SK-N-SH treated with all-trans-retinoic acid at 6 μM for 48 hours (cell line): Measurements from ENCODE around the gene DDX54.

Experiments
- ATAC-seq: fragments of 200-7000 bp; cut with Tn5 transposase; 3 replicates; pipeline ENCODE4 v1.9.1; 2020; ENCODE audit warnings: mild to moderate bottlenecking, moderate library complexity
- ARNTL ChIP-seq: fragments of 450-650 bp; formaldehyde crosslinking; IDR thresholded peaks from 2 replicates; pipeline ENCODE4 v1.5.0; 2020; ENCODE audit warnings: low read depth, mild to moderate bottlenecking, moderate library complexity, borderline replicate concordance
- BACH2 ChIP-seq: fragments of 250-450 bp; sonication (Bioruptor Pico); IDR thresholded peaks from 2 replicates; pipeline ENCODE4 v1.9.0; 2021; ENCODE audit warnings: mild to moderate bottlenecking, borderline replicate concordance
- CSDC2 ChIP-seq: fragments of 250-450 bp; sonication (Bioruptor Pico); IDR thresholded peaks from 2 replicates; pipeline ENCODE4 v1.5.0; 2020; ENCODE audit warnings: mild to moderate bottlenecking, moderate library complexity
- CSRNP3 ChIP-seq: fragments of 250-450 bp; sonication (Bioruptor Pico); IDR thresholded peaks from 2 replicates; pipeline ENCODE4 v1.5.1; 2021; ENCODE audit warnings: mild to moderate bottlenecking, moderate library complexity
- ESRRG ChIP-seq: fragments of 250-450 bp; sonication (Bioruptor Pico); IDR thresholded peaks from 2 replicates; pipeline ENCODE4 v1.6.1; 2021; ENCODE audit warnings: mild to moderate bottlenecking
- GLIS3 ChIP-seq: fragments of 250-450 bp; sonication (Bioruptor Pico); IDR thresholded peaks from 2 replicates; pipeline ENCODE4 v1.5.0; 2020; ENCODE audit warnings: mild to moderate bottlenecking, moderate library complexity
- ISL1 ChIP-seq: fragments of 250-450 bp; sonication (Bioruptor Pico); IDR thresholded peaks from 2 replicates; pipeline ENCODE4 v2.1.2; 2022; ENCODE audit warnings: mild to moderate bottlenecking, moderate library complexity
- OSR1 ChIP-seq: fragments of 250-450 bp; sonication (Bioruptor Pico); IDR thresholded peaks from 2 replicates; pipeline ENCODE4 v1.8.0; 2022; ENCODE audit warnings: moderate library complexity, mild to moderate bottlenecking, inconsistent platforms
- POU6F1 ChIP-seq: fragments of 250-450 bp; sonication (Bioruptor Pico); IDR thresholded peaks from 2 replicates; pipeline ENCODE4 v1.8.0; 2021; ENCODE audit warnings: low read depth, mild to moderate bottlenecking, moderate library complexity, borderline replicate concordance
- PPARA ChIP-seq: fragments of 250-450 bp; sonication (Bioruptor Pico); IDR thresholded peaks from 2 replicates; pipeline ENCODE4 v1.5.0; 2020; ENCODE audit warnings: mild to moderate bottlenecking, borderline replicate concordance
- RARB ChIP-seq: fragments of 250-450 bp; sonication (Bioruptor Pico); IDR thresholded peaks from 2 replicates; pipeline ENCODE4 v1.8.0; 2021; ENCODE audit warnings: mild to moderate bottlenecking, moderate library complexity
- SNAI2 ChIP-seq: fragments of 250-450 bp; sonication (Bioruptor Pico); IDR thresholded peaks from 2 replicates; pipeline ENCODE4 v1.5.0; 2020; ENCODE audit warnings: mild to moderate bottlenecking, moderate library complexity
- TCF4 ChIP-seq: fragments of 250-450 bp; sonication (Bioruptor Pico); IDR thresholded peaks from 2 replicates; pipeline ENCODE4 v1.8.0; 2021; ENCODE audit warnings: mild to moderate bottlenecking, moderate library complexity, borderline replicate concordance
- TOX ChIP-seq: fragments of 250-450 bp; sonication (Bioruptor Pico); IDR thresholded peaks from 2 replicates; pipeline ENCODE4 v1.8.0; 2021; ENCODE audit warnings: mild to moderate bottlenecking, moderate library complexity, borderline replicate concordance
- ZFP3 ChIP-seq: fragments of 250-450 bp; sonication (Bioruptor Pico); IDR thresholded peaks from 2 replicates; pipeline ENCODE4 v1.5.0; 2020; ENCODE audit warnings: mild to moderate bottlenecking, moderate library complexity
- ZFP30 ChIP-seq: fragments of 450-650 bp; formaldehyde crosslinking; IDR thresholded peaks from 2 replicates; pipeline ENCODE4 v1.5.0; 2022; ENCODE audit warnings: mild to moderate bottlenecking, moderate library complexity
- ZNF565 ChIP-seq: fragments of 450-650 bp; formaldehyde crosslinking; conservative IDR thresholded peaks from 2 replicates; pipeline ENCODE4 v1.5.0; 2020; ENCODE audit warnings: low read depth, mild to moderate bottlenecking, moderate library complexity
- ZNF70 ChIP-seq: fragments of 450-650 bp; formaldehyde crosslinking; IDR thresholded peaks from 2 replicates; pipeline ENCODE4 v1.5.0; 2020; ENCODE audit warnings: mild to moderate bottlenecking, moderate library complexity
- ZNF8 ChIP-seq: fragments of 450-650 bp; formaldehyde crosslinking; IDR thresholded peaks from 2 replicates; pipeline ENCODE4 v1.5.0; 2020; ENCODE audit warnings: mild to moderate bottlenecking, moderate library complexity
- TF ChIP-seq, protein P1 (sequence below): fragments of 250-450 bp; sonication (Bioruptor Pico); IDR thresholded peaks from 2 replicates; pipeline ENCODE4 v1.5.0; 2020; ENCODE audit warnings: mild to moderate bottlenecking, moderate library complexity
- TF ChIP-seq, protein P2 (sequence below): fragments of 250-450 bp; sonication (Bioruptor Pico); IDR thresholded peaks from 2 replicates; pipeline ENCODE4 v1.8.0; 2020; ENCODE audit warnings: mild to moderate bottlenecking, moderate library complexity, borderline replicate concordance
- TF ChIP-seq, protein P3 (sequence below): fragments of 250-450 bp; sonication (Bioruptor Pico); IDR thresholded peaks from 2 replicates; pipeline ENCODE4 v1.5.1; 2020; ENCODE audit warnings: low read depth, mild to moderate bottlenecking, moderate library complexity

The DDX54 gene

DNA sequence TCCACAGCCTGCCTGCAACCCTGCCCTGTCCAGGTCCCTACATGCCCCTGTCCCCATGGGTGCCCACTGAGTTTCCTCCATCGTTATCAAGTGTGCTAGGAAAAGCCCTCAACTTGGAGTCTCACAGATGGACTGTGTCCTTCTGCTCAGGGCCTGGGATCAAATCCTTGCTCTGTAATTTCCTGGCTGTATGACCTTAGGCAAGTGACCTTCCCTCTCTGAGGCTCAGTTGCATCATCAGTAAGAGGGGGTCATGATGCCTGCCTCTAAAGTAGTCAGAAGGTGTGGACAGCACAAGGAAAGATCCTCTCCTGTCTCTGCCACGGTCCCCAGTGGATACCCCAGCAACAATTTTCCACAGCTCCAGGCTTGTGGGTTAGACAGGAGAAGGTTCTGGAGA is 71.9 kb downstream of the DDX54 start:
- TF ChIP-seq ESRRG (CRISPR knock-in tag) = no peak
- no peak for TF ChIP-seq PPARA (CRISPR knock-in tag)
- no peak for TF ChIP-seq ZFP3 (CRISPR knock-in tag)
- no peak for TF ChIP-seq POU6F1
- ATAC-seq = no peak

- no peak for TF ChIP-seq SNAI2
- no peak for TF ChIP-seq ZNF565 (CRISPR knock-in tag)
- TF ChIP-seq ARNTL (CRISPR knock-in tag) = no peak
- TF ChIP-seq, protein P1, sequence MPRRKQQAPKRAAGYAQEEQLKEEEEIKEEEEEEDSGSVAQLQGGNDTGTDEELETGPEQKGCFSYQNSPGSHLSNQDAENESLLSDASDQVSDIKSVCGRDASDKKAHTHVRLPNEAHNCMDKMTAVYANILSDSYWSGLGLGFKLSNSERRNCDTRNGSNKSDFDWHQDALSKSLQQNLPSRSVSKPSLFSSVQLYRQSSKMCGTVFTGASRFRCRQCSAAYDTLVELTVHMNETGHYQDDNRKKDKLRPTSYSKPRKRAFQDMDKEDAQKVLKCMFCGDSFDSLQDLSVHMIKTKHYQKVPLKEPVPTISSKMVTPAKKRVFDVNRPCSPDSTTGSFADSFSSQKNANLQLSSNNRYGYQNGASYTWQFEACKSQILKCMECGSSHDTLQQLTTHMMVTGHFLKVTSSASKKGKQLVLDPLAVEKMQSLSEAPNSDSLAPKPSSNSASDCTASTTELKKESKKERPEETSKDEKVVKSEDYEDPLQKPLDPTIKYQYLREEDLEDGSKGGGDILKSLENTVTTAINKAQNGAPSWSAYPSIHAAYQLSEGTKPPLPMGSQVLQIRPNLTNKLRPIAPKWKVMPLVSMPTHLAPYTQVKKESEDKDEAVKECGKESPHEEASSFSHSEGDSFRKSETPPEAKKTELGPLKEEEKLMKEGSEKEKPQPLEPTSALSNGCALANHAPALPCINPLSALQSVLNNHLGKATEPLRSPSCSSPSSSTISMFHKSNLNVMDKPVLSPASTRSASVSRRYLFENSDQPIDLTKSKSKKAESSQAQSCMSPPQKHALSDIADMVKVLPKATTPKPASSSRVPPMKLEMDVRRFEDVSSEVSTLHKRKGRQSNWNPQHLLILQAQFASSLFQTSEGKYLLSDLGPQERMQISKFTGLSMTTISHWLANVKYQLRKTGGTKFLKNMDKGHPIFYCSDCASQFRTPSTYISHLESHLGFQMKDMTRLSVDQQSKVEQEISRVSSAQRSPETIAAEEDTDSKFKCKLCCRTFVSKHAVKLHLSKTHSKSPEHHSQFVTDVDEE = no peak
- TF ChIP-seq POU6F1 = no peak
- TF ChIP-seq TCF4 = no peak
- no peak for TF ChIP-seq OSR1 (CRISPR knock-in tag)
- TF ChIP-seq, protein P2, sequence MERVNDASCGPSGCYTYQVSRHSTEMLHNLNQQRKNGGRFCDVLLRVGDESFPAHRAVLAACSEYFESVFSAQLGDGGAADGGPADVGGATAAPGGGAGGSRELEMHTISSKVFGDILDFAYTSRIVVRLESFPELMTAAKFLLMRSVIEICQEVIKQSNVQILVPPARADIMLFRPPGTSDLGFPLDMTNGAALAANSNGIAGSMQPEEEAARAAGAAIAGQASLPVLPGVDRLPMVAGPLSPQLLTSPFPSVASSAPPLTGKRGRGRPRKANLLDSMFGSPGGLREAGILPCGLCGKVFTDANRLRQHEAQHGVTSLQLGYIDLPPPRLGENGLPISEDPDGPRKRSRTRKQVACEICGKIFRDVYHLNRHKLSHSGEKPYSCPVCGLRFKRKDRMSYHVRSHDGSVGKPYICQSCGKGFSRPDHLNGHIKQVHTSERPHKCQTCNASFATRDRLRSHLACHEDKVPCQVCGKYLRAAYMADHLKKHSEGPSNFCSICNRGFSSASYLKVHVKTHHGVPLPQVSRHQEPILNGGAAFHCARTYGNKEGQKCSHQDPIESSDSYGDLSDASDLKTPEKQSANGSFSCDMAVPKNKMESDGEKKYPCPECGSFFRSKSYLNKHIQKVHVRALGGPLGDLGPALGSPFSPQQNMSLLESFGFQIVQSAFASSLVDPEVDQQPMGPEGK (CRISPR knock-in tag) = no peak
- TF ChIP-seq GLIS3 (CRISPR knock-in tag) = no peak
- TF ChIP-seq CSDC2 (CRISPR knock-in tag) = no peak
- no peak for TF ChIP-seq ZNF8 (CRISPR knock-in tag)
- TF ChIP-seq BACH2 (CRISPR knock-in tag) = no peak
- no peak for TF ChIP-seq ZFP3 (CRISPR knock-in tag)
- TF ChIP-seq CSRNP3 (CRISPR knock-in tag) = no peak
- TF ChIP-seq PPARA (CRISPR knock-in tag) = no peak
- TF ChIP-seq ISL1 = no peak
- TF ChIP-seq ZFP30 (CRISPR knock-in tag) = no peak
- no peak for TF ChIP-seq RARB (CRISPR knock-in tag)
- TF ChIP-seq TOX (CRISPR knock-in tag) = no peak
- TF ChIP-seq, all 23 proteins: peak for 0
- ATAC-seq = no peak
Measured at GRCh38 chr12:113112043-113112899, 73.0 kb downstream of the DDX54 start.

DNA sequence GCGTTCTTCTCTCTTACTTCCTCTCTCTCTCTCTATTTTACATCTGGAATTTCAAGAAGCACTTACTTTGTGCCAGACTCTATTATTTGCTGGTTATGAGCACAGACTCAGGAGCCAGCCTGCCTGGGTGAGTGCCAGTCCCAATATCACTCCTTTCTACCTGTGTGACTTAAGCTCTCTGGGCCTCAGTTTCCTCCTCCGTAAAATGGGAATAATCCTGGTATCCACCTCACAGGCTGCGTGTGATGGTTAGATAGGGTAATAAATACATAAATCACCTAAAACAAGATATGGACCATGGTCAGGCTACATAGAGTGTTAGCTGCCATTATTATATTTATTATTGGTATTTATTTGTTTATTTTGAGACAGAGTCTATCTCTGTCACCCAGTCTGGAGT is 74.0 kb downstream of the DDX54 start:
- ATAC-seq = no peak
- TF ChIP-seq ZNF8 (CRISPR knock-in tag) (no peak), OSR1 (CRISPR knock-in tag) (no peak), GLIS3 (CRISPR knock-in tag) (no peak), TCF4 (no peak), CSDC2 (CRISPR knock-in tag) (no peak), ARNTL (CRISPR knock-in tag) (no peak), ZFP30 (CRISPR knock-in tag) (no peak), ISL1 (no peak), PPARA (CRISPR knock-in tag) (no peak), ZNF70 (no peak)
- TF ChIP-seq, protein P1 = no peak
- TF ChIP-seq, protein P3, sequence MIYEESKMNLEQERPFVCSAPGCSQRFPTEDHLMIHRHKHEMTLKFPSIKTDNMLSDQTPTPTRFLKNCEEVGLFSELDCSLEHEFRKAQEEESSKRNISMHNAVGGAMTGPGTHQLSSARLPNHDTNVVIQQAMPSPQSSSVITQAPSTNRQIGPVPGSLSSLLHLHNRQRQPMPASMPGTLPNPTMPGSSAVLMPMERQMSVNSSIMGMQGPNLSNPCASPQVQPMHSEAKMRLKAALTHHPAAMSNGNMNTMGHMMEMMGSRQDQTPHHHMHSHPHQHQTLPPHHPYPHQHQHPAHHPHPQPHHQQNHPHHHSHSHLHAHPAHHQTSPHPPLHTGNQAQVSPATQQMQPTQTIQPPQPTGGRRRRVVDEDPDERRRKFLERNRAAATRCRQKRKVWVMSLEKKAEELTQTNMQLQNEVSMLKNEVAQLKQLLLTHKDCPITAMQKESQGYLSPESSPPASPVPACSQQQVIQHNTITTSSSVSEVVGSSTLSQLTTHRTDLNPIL = no peak
